ENCODE results near the gene LPP. TPM values are rescaled to one million over a fixed set of nuclear protein-coding genes. Genes with fewer than 3 reads are reported as not detected.

LPP gene
- total RNA-seq, 1 donor from 2014 or later: 23.1 TPM

DNA sequence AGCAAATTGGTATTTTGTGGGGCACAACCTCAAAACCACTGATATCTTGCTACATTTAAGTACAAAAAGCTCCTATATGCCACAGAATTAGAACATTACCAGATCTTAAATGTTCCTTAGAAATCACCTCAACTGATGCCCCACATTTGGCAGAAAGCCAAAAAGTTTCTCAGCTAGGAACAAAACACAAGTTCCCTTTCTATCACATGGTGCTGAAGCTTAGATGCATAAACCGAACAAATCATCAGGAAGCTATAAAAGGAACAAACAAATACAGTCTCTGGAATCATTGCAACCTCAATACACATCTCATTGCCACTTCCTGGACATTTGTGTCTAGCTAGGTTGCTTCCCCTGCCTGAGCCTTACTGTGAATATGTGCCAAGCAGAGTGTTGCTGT, 492.6 kb downstream of the LPP start:
- no peaks in the 10 kb centered on the region for H3K4me1 Mint-ChIP-seq (ENCODE audit: low read depth, unreplicated experiment)
- TF ChIP-seq, protein P1, sequence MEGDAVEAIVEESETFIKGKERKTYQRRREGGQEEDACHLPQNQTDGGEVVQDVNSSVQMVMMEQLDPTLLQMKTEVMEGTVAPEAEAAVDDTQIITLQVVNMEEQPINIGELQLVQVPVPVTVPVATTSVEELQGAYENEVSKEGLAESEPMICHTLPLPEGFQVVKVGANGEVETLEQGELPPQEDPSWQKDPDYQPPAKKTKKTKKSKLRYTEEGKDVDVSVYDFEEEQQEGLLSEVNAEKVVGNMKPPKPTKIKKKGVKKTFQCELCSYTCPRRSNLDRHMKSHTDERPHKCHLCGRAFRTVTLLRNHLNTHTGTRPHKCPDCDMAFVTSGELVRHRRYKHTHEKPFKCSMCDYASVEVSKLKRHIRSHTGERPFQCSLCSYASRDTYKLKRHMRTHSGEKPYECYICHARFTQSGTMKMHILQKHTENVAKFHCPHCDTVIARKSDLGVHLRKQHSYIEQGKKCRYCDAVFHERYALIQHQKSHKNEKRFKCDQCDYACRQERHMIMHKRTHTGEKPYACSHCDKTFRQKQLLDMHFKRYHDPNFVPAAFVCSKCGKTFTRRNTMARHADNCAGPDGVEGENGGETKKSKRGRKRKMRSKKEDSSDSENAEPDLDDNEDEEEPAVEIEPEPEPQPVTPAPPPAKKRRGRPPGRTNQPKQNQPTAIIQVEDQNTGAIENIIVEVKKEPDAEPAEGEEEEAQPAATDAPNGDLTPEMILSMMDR (IDR thresholded peaks at IDR 0.05; ENCODE audit: partially characterized antibody, unreplicated experiment): no peak
- H3K4me3 Mint-ChIP-seq (ENCODE audit: unreplicated experiment): no peak overlapping the region
- H3K27ac Mint-ChIP-seq (ENCODE audit: unreplicated experiment): no peak overlapping the region
- H3K36me3 Mint-ChIP-seq (ENCODE audit: unreplicated experiment): no peaks in the 10 kb centered on the region
- H3K9me3 Mint-ChIP-seq (ENCODE audit: unreplicated experiment): no peaks in the 10 kb centered on the region
- no peaks in the 10 kb centered on the region for H3K27me3 Mint-ChIP-seq (ENCODE audit: unreplicated experiment)
- DNase-seq: no peak

DNA sequence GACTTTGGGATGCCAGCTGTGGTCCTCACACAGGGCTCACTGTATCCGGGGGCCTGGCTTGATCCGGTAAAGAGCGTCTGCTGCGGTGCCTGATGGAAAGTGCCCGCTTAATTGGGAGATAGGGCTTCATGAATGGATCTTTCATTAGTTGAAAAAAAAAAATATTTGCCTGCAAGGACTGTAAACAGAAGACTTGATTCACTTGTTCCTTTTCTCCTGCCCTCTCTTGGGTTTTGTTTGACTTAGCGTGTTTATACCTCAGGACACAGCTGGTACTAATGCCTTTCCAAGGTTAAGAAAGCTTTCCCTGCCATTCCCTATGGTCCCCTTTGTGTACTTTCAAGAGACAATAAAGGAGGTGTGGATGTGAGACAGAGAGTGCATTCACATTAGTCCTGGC, 493.3 kb downstream of the LPP start:
- TF ChIP-seq, protein P1 (IDR thresholded peaks at IDR 0.05; ENCODE audit: partially characterized antibody, unreplicated experiment): no peak
- H3K36me3 Mint-ChIP-seq (ENCODE audit: unreplicated experiment): no peaks in the 10 kb centered on the region
- H3K9me3 Mint-ChIP-seq (ENCODE audit: unreplicated experiment): no peaks in the 10 kb centered on the region
- H3K27me3 Mint-ChIP-seq (ENCODE audit: unreplicated experiment): no peaks in the 10 kb centered on the region
- DNase-seq: no peak
- no peak overlapping the region for H3K4me3 Mint-ChIP-seq (ENCODE audit: unreplicated experiment)
- H3K4me1 Mint-ChIP-seq (ENCODE audit: low read depth, unreplicated experiment): no peaks in the 10 kb centered on the region
- H3K27ac Mint-ChIP-seq (ENCODE audit: unreplicated experiment): no peak overlapping the region

DNA sequence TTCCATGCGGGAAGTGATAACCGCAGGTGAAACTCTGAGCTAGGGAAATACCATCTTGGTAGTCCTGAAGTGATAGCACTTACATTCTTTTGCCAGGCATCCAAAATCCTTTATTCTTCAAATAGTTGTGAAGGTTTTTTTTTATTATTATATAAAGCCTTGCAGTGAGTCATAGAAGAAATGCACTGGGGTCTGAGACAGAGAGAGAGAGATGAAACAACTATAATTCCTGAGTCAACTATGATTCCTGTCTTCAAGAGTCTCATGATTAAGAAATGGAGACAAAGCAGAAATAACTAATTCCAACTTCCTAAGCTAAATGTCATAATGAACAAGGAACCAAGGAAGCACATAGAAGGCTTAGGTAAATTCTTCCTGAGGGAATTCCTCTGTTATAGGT, 495.6 kb downstream of the LPP start:
- no peak overlapping the region for H3K27ac Mint-ChIP-seq (ENCODE audit: unreplicated experiment)
- no peak for DNase-seq
- H3K4me3 Mint-ChIP-seq (ENCODE audit: unreplicated experiment): no peak overlapping the region
- H3K27me3 Mint-ChIP-seq (ENCODE audit: unreplicated experiment): no peaks in the 10 kb centered on the region
- H3K9me3 Mint-ChIP-seq (ENCODE audit: unreplicated experiment): no peaks in the 10 kb centered on the region
- no peaks in the 10 kb centered on the region for H3K36me3 Mint-ChIP-seq (ENCODE audit: unreplicated experiment)
- no peaks in the 10 kb centered on the region for H3K4me1 Mint-ChIP-seq (ENCODE audit: low read depth, unreplicated experiment)
- TF ChIP-seq, protein P1 (IDR thresholded peaks at IDR 0.05; ENCODE audit: partially characterized antibody, unreplicated experiment): no peak

DNA sequence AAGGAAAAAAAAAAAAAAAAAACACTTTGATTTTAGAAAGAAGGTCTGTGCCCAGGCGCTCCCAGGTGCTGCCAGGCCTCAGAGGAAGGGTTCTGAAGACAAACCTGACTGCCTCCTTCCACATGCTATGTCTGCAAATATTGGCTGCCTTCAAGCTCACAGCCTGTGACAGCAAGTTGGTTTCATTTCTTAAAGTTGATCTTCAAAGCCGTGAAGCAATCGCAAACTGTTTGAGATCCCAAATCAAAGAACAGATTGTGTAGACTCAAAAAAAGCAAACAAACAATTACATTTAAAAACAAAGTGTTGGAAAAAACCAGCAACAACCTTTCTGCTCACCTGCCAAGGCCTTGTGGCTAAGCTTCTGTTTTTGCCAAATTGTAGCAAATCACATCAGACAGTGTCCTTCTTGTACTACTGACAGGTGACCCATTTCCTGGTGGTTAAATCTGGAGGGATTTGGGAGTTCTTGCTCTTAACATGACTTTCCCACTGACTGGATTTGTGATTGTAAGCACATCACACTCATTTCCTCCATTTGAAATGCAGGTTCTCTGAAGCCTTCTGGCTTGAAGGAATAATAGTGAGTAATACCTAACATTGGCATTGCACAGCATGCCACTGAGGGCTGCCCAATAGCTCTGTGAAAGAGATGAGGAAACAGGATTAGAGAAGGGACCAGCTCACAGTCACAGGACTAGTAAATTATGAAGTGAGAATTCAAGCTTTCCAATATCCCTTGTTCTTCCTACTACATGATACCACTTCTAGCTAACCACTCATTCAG, 502.4 kb downstream of the LPP start:
- H3K27ac Mint-ChIP-seq (ENCODE audit: unreplicated experiment): no peak overlapping the region
- no peaks in the 10 kb centered on the region for H3K4me1 Mint-ChIP-seq (ENCODE audit: low read depth, unreplicated experiment)
- no peak for DNase-seq
- TF ChIP-seq, protein P1 (IDR thresholded peaks at IDR 0.05; ENCODE audit: partially characterized antibody, unreplicated experiment): no peak
- no peaks in the 10 kb centered on the region for H3K36me3 Mint-ChIP-seq (ENCODE audit: unreplicated experiment)
- no peaks in the 10 kb centered on the region for H3K27me3 Mint-ChIP-seq (ENCODE audit: unreplicated experiment)
- no peaks in the 10 kb centered on the region for H3K9me3 Mint-ChIP-seq (ENCODE audit: unreplicated experiment)
- H3K4me3 Mint-ChIP-seq (ENCODE audit: unreplicated experiment): no peak overlapping the region

DNA sequence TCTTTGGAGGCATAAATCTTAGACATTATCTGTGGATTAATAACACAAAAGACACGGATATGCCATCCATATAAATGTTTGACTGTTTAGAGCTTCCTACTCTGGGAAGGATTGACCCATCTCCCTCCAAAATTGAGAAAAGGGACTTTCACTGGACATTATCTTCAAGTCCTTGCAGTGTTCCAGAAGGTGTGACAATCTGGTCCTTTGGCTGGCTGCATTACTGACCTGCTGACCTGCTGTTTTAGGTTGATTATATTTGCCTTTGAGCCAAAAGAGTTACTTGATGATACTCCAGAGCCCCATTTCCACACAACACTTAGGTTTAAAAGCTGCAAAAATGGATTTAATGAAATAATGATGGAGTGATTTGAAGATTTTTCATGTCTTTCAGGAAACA, 504.6 kb downstream of the LPP start:
- Mint-ChIP-seq H3K9me3 (ENCODE audit: unreplicated experiment) (no peaks in the 10 kb centered on the region), H3K27me3 (ENCODE audit: unreplicated experiment) (no peaks in the 10 kb centered on the region), H3K4me3 (ENCODE audit: unreplicated experiment) (no peak overlapping the region), H3K27ac (ENCODE audit: unreplicated experiment) (no peak overlapping the region), H3K4me1 (ENCODE audit: low read depth, unreplicated experiment) (no peaks in the 10 kb centered on the region), H3K36me3 (ENCODE audit: unreplicated experiment) (no peaks in the 10 kb centered on the region)
- TF ChIP-seq, protein P1 (IDR thresholded peaks at IDR 0.05; ENCODE audit: partially characterized antibody, unreplicated experiment): no peak
- no peak for DNase-seq

Data from glutamatergic neuron (in vitro differentiated cells).